SHP77 treated with DMSO at 0.1 percent for 48 hours (cell line): ENCODE results near the gene NUCB1.
A peak's percentile ranks its signal among the peaks of the same experiment; 100 is the strongest.
"Not testable (repeated sequence)": the region's sequence is repeated elsewhere in the genome, so short reads cannot be mapped to it uniquely, and the experiment has no call there.

ENCODE experiments used
- DNase-seq: peaks from one replicate; lab custom pipeline; 2025; lab: John Stamatoyannopoulos, UW

Gene NUCB1

GRCh38 chr19:48899781-48900476 is at the start of gene NUCB1:
Gene NUCB1, plus strand, starts transcription at chr19:48900312. Its CDS starts 485 bp downstream, at chr19:48900797.
- peak; percentile 89 for DNase-seq

GRCh38 chr19:48852292-48852691 is 47.8 kb upstream of the NUCB1 start:
- no peak for DNase-seq

GRCh38 chr19:48853483-48853882 is 46.6 kb upstream of the NUCB1 start:
- DNase-seq: no peak

GRCh38 chr19:48854103-48854502 is 46.0 kb upstream of the NUCB1 start:
- no peak for DNase-seq

- DNase-seq: no peak
Measured at GRCh38 chr19:48856921-48857320, 43.2 kb upstream of the NUCB1 start.

- DNase-seq: no peak
Measured at GRCh38 chr19:48858984-48859710, 41.0 kb upstream of the NUCB1 start.

GRCh38 chr19:48859711-48860572 is 40.2 kb upstream of the NUCB1 start:
- DNase-seq: no peak

- DNase-seq: no peak
Measured at GRCh38 chr19:48861313-48861712, 38.8 kb upstream of the NUCB1 start.

- no peak for DNase-seq
Measured at GRCh38 chr19:48862827-48863226, 37.3 kb upstream of the NUCB1 start.

GRCh38 chr19:48866692-48867091 is 33.4 kb upstream of the NUCB1 start:
- DNase-seq: no peak

GRCh38 chr19:48867123-48867745 is 32.9 kb upstream of the NUCB1 start:
- DNase-seq: no peak

GRCh38 chr19:48867746-48868113 is 32.4 kb upstream of the NUCB1 start:
- DNase-seq: no peak

- DNase-seq: no peak
Measured at GRCh38 chr19:48868114-48868886, 31.8 kb upstream of the NUCB1 start, which contains the start of gene PLEKHA4. Gene PLEKHA4, minus strand, starts transcription at chr19:48868617. Its CDS starts 997 bp downstream, at chr19:48867620.

- no peak for DNase-seq
Measured at GRCh38 chr19:48870048-48870447, 30.1 kb upstream of the NUCB1 start.

GRCh38 chr19:48871471-48872181 is 28.5 kb upstream of the NUCB1 start:
- not testable (repeated sequence) for DNase-seq

- peak; percentile 94 for DNase-seq
Measured at GRCh38 chr19:48872182-48872883, 27.8 kb upstream of the NUCB1 start, which contains the start of gene PPP1R15A. Gene PPP1R15A, plus strand, starts transcription at chr19:48872421. Its CDS starts 813 bp downstream, at chr19:48873234.

GRCh38 chr19:48872884-48873475 is 27.1 kb upstream of the NUCB1 start:
- DNase-seq: peak; percentile 72

GRCh38 chr19:48873476-48874302 is 26.4 kb upstream of the NUCB1 start:
- no peak for DNase-seq
